H9 (cell line): ENCODE measurements around the gene ABHD12. TPM values are rescaled to one million over a fixed set of nuclear protein-coding genes. Genes with fewer than 3 reads are reported as not detected.

Experiments used
- DNase-seq: peaks from one replicate; pipeline ENCODE4 v3.0.0-alpha.2; 2017
- H2AFZ ChIP-seq: one replicate; pipeline ENCODE4 v1.6.1; 2013; ENCODE audit warnings: mild to moderate bottlenecking, low read length, control low read depth, moderate library complexity
- H2AK5ac ChIP-seq: 2 replicates; pipeline ENCODE4 v1.6.1; 2013; ENCODE audit warnings: low read length, control low read depth, mixed read lengths; ENCODE audit not compliant: insufficient read length
- H2BK120ac ChIP-seq: one replicate; pipeline ENCODE4 v1.6.1; 2013; ENCODE audit warnings: low read depth, mild to moderate bottlenecking, low read length, control low read depth, inconsistent platforms; ENCODE audit not compliant: poor library complexity, severe bottlenecking
- H2BK12ac ChIP-seq: 2 replicates; pipeline ENCODE4 v1.6.1; 2013; ENCODE audit warnings: low read length, control low read depth, mixed read lengths, low read depth; ENCODE audit not compliant: insufficient read length
- H2BK15ac ChIP-seq: 2 replicates; pipeline ENCODE4 v1.6.1; 2013; ENCODE audit warnings: low read depth, low read length, control low read depth
- H2BK20ac ChIP-seq: one replicate; pipeline ENCODE4 v1.6.1; 2013; ENCODE audit warnings: low read depth, mild to moderate bottlenecking, low read length, control low read depth, inconsistent platforms; ENCODE audit not compliant: poor library complexity, severe bottlenecking
- H2BK5ac ChIP-seq: 2 replicates; pipeline ENCODE4 v1.6.1; 2013; ENCODE audit warnings: low read length, control low read depth, mixed read lengths; ENCODE audit not compliant: insufficient read length
- H3K14ac ChIP-seq: 2 replicates; pipeline ENCODE4 v1.6.1; 2013; ENCODE audit warnings: low read length, control low read depth; ENCODE audit not compliant: insufficient read depth
- H3K18ac ChIP-seq: 2 replicates; pipeline ENCODE4 v1.6.1; 2013; ENCODE audit warnings: low read depth, mild to moderate bottlenecking, mixed read lengths, low read length, control low read depth; ENCODE audit not compliant: insufficient read length
- H3K23ac ChIP-seq: 2 replicates; pipeline ENCODE4 v1.6.1; 2013; ENCODE audit warnings: low read length, control low read depth, mixed read lengths, low read depth; ENCODE audit not compliant: insufficient read length
- H3K23me2 ChIP-seq: 2 replicates; pipeline ENCODE4 v1.6.1; 2013; ENCODE audit warnings: low read depth, mild to moderate bottlenecking, mixed read lengths, low read length, control low read depth; ENCODE audit not compliant: insufficient read length, poor library complexity, severe bottlenecking
- H3K27ac ChIP-seq: 2 replicates; pipeline ENCODE4 v1.5.1; 2013; ENCODE audit warnings: low read length, control low read depth, mixed read lengths, low read depth; ENCODE audit not compliant: insufficient read length
- H3K27me3 ChIP-seq: 2 replicates; pipeline ENCODE4 v1.6.1; 2013; ENCODE audit warnings: low read length, control low read depth, inconsistent platforms; ENCODE audit not compliant: insufficient read depth
- H3K4ac ChIP-seq: 2 replicates; pipeline ENCODE4 v1.6.1; 2013; ENCODE audit warnings: low read depth, mild to moderate bottlenecking, control low read depth, inconsistent platforms, low read length, moderate library complexity
- H3K4me1 ChIP-seq: 2 replicates; pipeline ENCODE4 v1.6.1; 2013; ENCODE audit warnings: low read length, control low read depth, inconsistent platforms; ENCODE audit not compliant: insufficient read depth
- H3K4me2 ChIP-seq: 2 replicates; pipeline ENCODE4 v1.6.1; 2013; ENCODE audit warnings: low read length, control low read depth, mixed read lengths; ENCODE audit not compliant: insufficient read length, insufficient read depth
- H3K56ac ChIP-seq: 2 replicates; pipeline ENCODE4 v1.6.1; 2013; ENCODE audit warnings: low read depth, mild to moderate bottlenecking, mixed read lengths, low read length, control low read depth; ENCODE audit not compliant: insufficient read length
- H3K79me1 ChIP-seq: 2 replicates; pipeline ENCODE4 v1.6.1; 2013; ENCODE audit warnings: low read depth, mild to moderate bottlenecking, moderate library complexity, low read length, control low read depth, inconsistent platforms; ENCODE audit not compliant: insufficient read depth, poor library complexity, severe bottlenecking
- H3K79me2 ChIP-seq: 2 replicates; pipeline ENCODE4 v1.6.1; 2013; ENCODE audit warnings: low read length, control low read depth, inconsistent platforms; ENCODE audit not compliant: insufficient read depth
- H3K9ac ChIP-seq: 2 replicates; pipeline ENCODE4 v1.6.1; 2013; ENCODE audit warnings: low read length, control low read depth, mixed read lengths; ENCODE audit not compliant: insufficient read length; ENCODE audit errors: extremely low read depth
- H3K9me3 ChIP-seq: one replicate; pipeline ENCODE4 v1.6.1; 2013; ENCODE audit warnings: low read depth, low read length, inconsistent platforms; ENCODE audit not compliant: control insufficient read depth
- H3T11ph ChIP-seq: one replicate; pipeline ENCODE4 v1.6.1; 2013; ENCODE audit warnings: mild to moderate bottlenecking, low read length, control low read depth, inconsistent platforms
- H4K20me1 ChIP-seq: one replicate; pipeline ENCODE4 v1.6.1; 2013; ENCODE audit not compliant: control insufficient read depth, insufficient read length, insufficient read depth
- H4K5ac ChIP-seq: 2 replicates; pipeline ENCODE4 v1.6.1; 2013; ENCODE audit warnings: low read depth, mild to moderate bottlenecking, mixed read lengths, low read length, control low read depth; ENCODE audit not compliant: insufficient read length
- H4K8ac ChIP-seq: replicated peaks from 2 replicates; pipeline ENCODE4 v1.6.1; 2013; ENCODE audit warnings: low read length, control low read depth, mixed read lengths, low read depth; ENCODE audit not compliant: insufficient read length
- H4K91ac ChIP-seq: 2 replicates; pipeline ENCODE4 v1.6.1; 2013; ENCODE audit warnings: low read depth, mild to moderate bottlenecking, moderate library complexity, mixed read lengths, low read length, control low read depth; ENCODE audit not compliant: insufficient read length
- H3K27ac Mint-ChIP-seq, 3 experiments: 2 replicates in 2 of 3; 3 replicates in 1 of 3; pipeline ENCODE4 v1.8.0; 2020 to 2021; ENCODE audit warnings: mixed read lengths in 3 of 3, mild to moderate bottlenecking in 1 of 3, moderate library complexity in 1 of 3
- H3K27me3 Mint-ChIP-seq: 2 replicates; pipeline ENCODE4 v1.8.0; 2021; ENCODE audit warnings: low read depth, mild to moderate bottlenecking, moderate library complexity, mixed read lengths
- H3K36me3 Mint-ChIP-seq, 3 experiments: 2 replicates in 2 of 3; 3 replicates in 1 of 3; pipeline ENCODE4 v1.8.0; 2020 to 2021; ENCODE audit warnings: low read depth in 3 of 3, mixed read lengths in 3 of 3; ENCODE audit not compliant: insufficient read depth in 1 of 3
- H3K4me1 Mint-ChIP-seq, 2 experiments: 2 replicates each; pipeline ENCODE4 v1.8.0; 2020; ENCODE audit warnings: mixed read lengths in 2 of 2
- H3K4me3 Mint-ChIP-seq, 2 experiments: 2 replicates in 1 of 2; 3 replicates in 1 of 2; pipeline ENCODE4 v1.8.0; 2020 to 2021; ENCODE audit warnings: mild to moderate bottlenecking in 2 of 2, mixed read lengths in 2 of 2, moderate library complexity in 1 of 2
- H3K9me3 Mint-ChIP-seq, 2 experiments: 2 replicates in 1 of 2; 3 replicates in 1 of 2; pipeline ENCODE4 v1.8.0; 2020; ENCODE audit warnings: mild to moderate bottlenecking in 2 of 2, mixed read lengths in 2 of 2, moderate library complexity in 1 of 2
- CTCF ChIP-seq: fragments of 200-600 bp; sonication (generic); conservative IDR thresholded peaks from 3 replicates; pipeline ENCODE4 v1.8.0; 2021; ENCODE audit warnings: antibody characterized with exemption, mild to moderate bottlenecking
- WGBS: extraction: QIAGEN DNeasy Blood & Tissue Kit; methylation state at CpG from one replicate; pipeline ENCODE4 v1.1.7; 2013; ENCODE audit warnings: missing lambda C conversion rate, low lambda C conversion rate, mixed read lengths; ENCODE audit not compliant: insufficient read length; ENCODE audit errors: extremely low coverage; 5-methylcytosine and 5-hydroxymethylcytosine counted together
- total RNA-seq: library from RNA; stranded (reverse); gene quantifications from 2 replicates; pipeline ENCODE4 v1.2.1, GENCODE V29; 2021

The ABHD12 gene
- total RNA-seq, 1 experiment from 2014 or later: 54.4 TPM

DNA sequence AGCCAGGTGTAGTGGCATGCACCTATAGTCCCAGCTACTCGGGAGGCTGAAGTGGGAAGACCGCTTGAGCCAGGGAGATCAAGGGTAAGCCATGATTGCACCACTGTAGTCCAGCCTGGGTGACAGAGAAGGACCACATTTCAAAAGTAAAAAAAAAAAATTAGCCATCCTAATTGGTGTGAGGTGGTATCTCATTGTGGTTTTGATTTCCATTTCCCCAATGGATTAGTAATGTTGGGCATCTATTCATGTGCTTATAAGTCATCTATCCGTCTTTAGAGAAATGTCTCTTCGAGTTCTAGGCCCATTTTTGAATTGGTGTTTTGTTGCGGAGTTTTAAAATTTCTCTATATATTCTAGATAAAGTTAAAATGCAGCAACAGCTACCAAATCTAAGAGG, 21.7 kb downstream of the ABHD12 start:
- no peak overlapping the region for H2BK12ac ChIP-seq
- no peak for DNase-seq
- H3T11ph ChIP-seq: no peak overlapping the region
- no peaks in the 10 kb centered on the region for H3K23me2 ChIP-seq
- H2AFZ ChIP-seq: no peak overlapping the region
- peaks cover 16 to 22% of the 10 kb centered on the region in 2 experiments for H3K4me1 Mint-ChIP-seq
- H3K27me3 Mint-ChIP-seq: no peaks in the 10 kb centered on the region
- peaks cover 8% of the 10 kb centered on the region; the same call in 1 of the 2 replicates for H3K79me2 ChIP-seq
- peaks cover 0 to 9% of the 10 kb centered on the region in 2 experiments; a peak in 4 of 5 replicates for H3K9me3 Mint-ChIP-seq
- H3K18ac ChIP-seq: no peak overlapping the region
- no peak overlapping the region for H3K4me2 ChIP-seq
- no peak overlapping the region for H2AK5ac ChIP-seq
- H4K20me1 ChIP-seq: no peaks in the 10 kb centered on the region
- no peak overlapping the region for H3K4me3 Mint-ChIP-seq
- H3K56ac ChIP-seq: no peak overlapping the region
- H3K4ac ChIP-seq: no peak overlapping the region
- H3K27ac ChIP-seq: no peak overlapping the region
- peaks cover 21 to 31% (median 25%) of the 10 kb centered on the region in 3 experiments for H3K36me3 Mint-ChIP-seq
- H3K9ac ChIP-seq: no peak overlapping the region
- no peak overlapping the region for H3K14ac ChIP-seq
- H2BK20ac ChIP-seq: no peak overlapping the region
- H4K91ac ChIP-seq: no peak overlapping the region
- no peak overlapping the region for H4K5ac ChIP-seq
- H3K27ac Mint-ChIP-seq: no peak overlapping the region; a peak in 1 of 7 replicates
- no peak overlapping the region for H2BK5ac ChIP-seq
- peaks cover 3% of the 10 kb centered on the region; the same call in 1 of the 2 replicates for H3K4me1 ChIP-seq
- H3K27me3 ChIP-seq: no peaks in the 10 kb centered on the region
- no peak overlapping the region for H4K8ac ChIP-seq
- H3K23ac ChIP-seq: no peak overlapping the region
- H2BK15ac ChIP-seq: no peak overlapping the region
- H3K9me3 ChIP-seq: no peaks in the 10 kb centered on the region
- no peak overlapping the region for H2BK120ac ChIP-seq
- WGBS: no CpG with 5 or more reads among the region's 5 CpGs
- no peak for TF ChIP-seq CTCF
- peaks cover 4% of the 10 kb centered on the region for H3K79me1 ChIP-seq
